Calu3 (cell line): ENCODE results near the gene COG3. TPM values are rescaled to one million over a fixed set of nuclear protein-coding genes. Genes with fewer than 3 reads are reported as not detected.

Experiments
- BruUV-seq: library from RNA; stranded (reverse); fragments of 400-500 nt; replicated peaks from 2 replicates; lab custom pipeline; 2021; lab: Mats Ljungman, UMichigan
- CTCF ChIA-PET: fragments of 300-600 bp; sonication (Branson Sonifier 250); formaldehyde crosslinking; loops from one replicate; lab custom pipeline; 2022; ENCODE audit warnings: antibody characterized with exemption; lab: Charles Lee
- DNase-seq: peaks from one replicate; pipeline ENCODE4 v3.0.0; 2022
- H3K27ac Mint-ChIP-seq: one replicate; pipeline ENCODE4 v1.8.0; 2022; ENCODE audit warnings: mixed read lengths; ENCODE audit not compliant: unreplicated experiment
- H3K27me3 Mint-ChIP-seq: one replicate; pipeline ENCODE4 v1.8.0; 2022; ENCODE audit warnings: mixed read lengths; ENCODE audit not compliant: unreplicated experiment
- H3K36me3 Mint-ChIP-seq: one replicate; pipeline ENCODE4 v1.8.0; 2022; ENCODE audit warnings: mild to moderate bottlenecking, moderate library complexity, mixed read lengths; ENCODE audit not compliant: insufficient read depth, unreplicated experiment
- H3K4me1 Mint-ChIP-seq: one replicate; pipeline ENCODE4 v1.8.0; 2022; ENCODE audit warnings: mild to moderate bottlenecking, low read depth, mixed read lengths; ENCODE audit not compliant: unreplicated experiment
- H3K4me3 Mint-ChIP-seq: one replicate; pipeline ENCODE4 v1.8.0; 2022; ENCODE audit warnings: mild to moderate bottlenecking, low read depth, moderate library complexity, mixed read lengths; ENCODE audit not compliant: unreplicated experiment
- H3K9me3 Mint-ChIP-seq: one replicate; pipeline ENCODE4 v1.8.0; 2022; ENCODE audit warnings: low read depth, mixed read lengths; ENCODE audit not compliant: unreplicated experiment
- CTCF ChIP-seq: fragments of 200-600 bp; IDR thresholded peaks from one replicate; pipeline ENCODE4 v1.8.0; 2022; ENCODE audit warnings: antibody characterized with exemption; ENCODE audit not compliant: unreplicated experiment
- intact Hi-C: fragments of 100-400 bp; cut with micrococcal nuclease; formaldehyde crosslinking; loops from one replicate; pipeline ENCODE4 v1.10.0; 2022; ENCODE audit not compliant: unreplicated experiment
- total RNA-seq: library from RNA; stranded (reverse); gene quantifications from 2 replicates; pipeline ENCODE4 v1.2.3, GENCODE V29; 2022

COG3 gene
- total RNA-seq, 1 experiment from 2014 or later, result 21.6 TPM

GRCh38 chr13:45521297-45521696 is 56.6 kb downstream of the COG3 start:
- no peak for DNase-seq
- H3K36me3 Mint-ChIP-seq, result peaks cover 24% of the 10 kb centered on the region
- H3K27ac Mint-ChIP-seq, result no peak overlapping the region
- H3K9me3 Mint-ChIP-seq, result no peaks in the 10 kb centered on the region
- no peaks in the 10 kb centered on the region for H3K4me1 Mint-ChIP-seq
- no TSS peak for BruUV-seq
- H3K27me3 Mint-ChIP-seq, result no peaks in the 10 kb centered on the region
- CTCF ChIA-PET, result no interaction called here
- H3K4me3 Mint-ChIP-seq, result no peak overlapping the region
- TF ChIP-seq CTCF, result no peak
- intact Hi-C loops, result no loop called here

- no peak for TF ChIP-seq CTCF
- H3K4me1 Mint-ChIP-seq, result peaks cover 9% of the 10 kb centered on the region
- no peak for DNase-seq
- no peak overlapping the region for H3K4me3 Mint-ChIP-seq
- H3K36me3 Mint-ChIP-seq, result peaks cover 22% of the 10 kb centered on the region
- no peaks in the 10 kb centered on the region for H3K9me3 Mint-ChIP-seq
- CTCF ChIA-PET, result no interaction called here
- intact Hi-C loops, result no loop called here
- no TSS peak for BruUV-seq
- no peaks in the 10 kb centered on the region for H3K27me3 Mint-ChIP-seq
- H3K27ac Mint-ChIP-seq, result no peak overlapping the region
Measured at GRCh38 chr13:45522571-45522970, 57.8 kb downstream of the COG3 start.

GRCh38 chr13:45527699-45528462 is 63.1 kb downstream of the COG3 start:
- intact Hi-C loops, result no loop called here
- no TSS peak for BruUV-seq
- peak; percentile 11 for DNase-seq
- H3K36me3 Mint-ChIP-seq, result peaks cover 13% of the 10 kb centered on the region
- H3K27ac Mint-ChIP-seq, result no peak overlapping the region
- no peaks in the 10 kb centered on the region for H3K27me3 Mint-ChIP-seq
- H3K9me3 Mint-ChIP-seq, result no peaks in the 10 kb centered on the region
- no peak overlapping the region for H3K4me3 Mint-ChIP-seq
- peaks cover 10% of the 10 kb centered on the region for H3K4me1 Mint-ChIP-seq
- CTCF ChIA-PET, result no interaction called here
- no peak for TF ChIP-seq CTCF

GRCh38 chr13:45529758-45530157 is 65.0 kb downstream of the COG3 start:
- CTCF ChIA-PET, result no interaction called here
- no peaks in the 10 kb centered on the region for H3K9me3 Mint-ChIP-seq
- no peak for TF ChIP-seq CTCF
- BruUV-seq, result no TSS peak
- no peak overlapping the region for H3K27ac Mint-ChIP-seq
- no peak overlapping the region for H3K4me3 Mint-ChIP-seq
- H3K36me3 Mint-ChIP-seq, result peaks cover 25% of the 10 kb centered on the region
- intact Hi-C loops, result no loop called here
- H3K27me3 Mint-ChIP-seq, result no peaks in the 10 kb centered on the region
- no peak for DNase-seq
- peaks cover 10% of the 10 kb centered on the region for H3K4me1 Mint-ChIP-seq
